Fibroblast of skin of left biceps (primary cell): ENCODE results near the gene PRKAB1.
"Not testable (repeated sequence)": the region's sequence is repeated elsewhere in the genome, so short reads cannot be mapped to it uniquely, and the experiment has no call there.

ENCODE experiments used
- DNase-seq, 2 experiments: peaks; one replicate each; pipeline ENCODE4 v3.0.0-alpha.2; 2013; ENCODE audit warnings: low read depth in 2 of 2

Gene PRKAB1

DNA sequence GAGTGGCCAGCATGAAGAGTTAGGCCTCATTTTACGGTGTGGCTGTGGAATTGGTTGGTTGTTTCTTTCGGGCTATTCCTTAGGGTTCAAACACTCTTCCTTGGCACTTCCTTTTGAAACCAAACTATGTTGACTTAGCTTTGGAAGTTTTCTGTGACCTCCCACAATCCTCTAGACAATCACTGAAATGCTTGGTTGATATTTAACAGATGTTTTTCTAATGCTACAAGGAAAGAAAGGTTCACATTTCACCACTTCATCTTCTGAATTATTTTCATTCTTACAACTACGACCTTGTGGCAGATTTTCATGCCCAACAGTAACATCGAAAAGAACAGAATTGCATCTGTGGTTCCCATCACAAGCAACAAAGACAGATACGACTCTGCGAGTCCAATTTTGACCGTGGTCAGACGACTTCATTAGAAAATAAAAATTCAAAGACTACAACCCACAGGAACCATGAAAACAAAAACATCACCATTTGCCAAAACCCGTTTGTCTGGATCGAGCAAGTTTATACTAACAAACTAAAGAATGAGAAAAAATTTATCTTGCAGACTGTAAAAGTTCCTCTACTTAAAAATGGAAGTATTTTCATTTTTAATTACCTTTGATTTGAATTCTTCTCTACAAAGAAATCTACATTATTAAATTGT is 16.9 kb downstream of the PRKAB1 start:
- DNase-seq: peak in 1 of 2 experiments; percentile 4

DNA sequence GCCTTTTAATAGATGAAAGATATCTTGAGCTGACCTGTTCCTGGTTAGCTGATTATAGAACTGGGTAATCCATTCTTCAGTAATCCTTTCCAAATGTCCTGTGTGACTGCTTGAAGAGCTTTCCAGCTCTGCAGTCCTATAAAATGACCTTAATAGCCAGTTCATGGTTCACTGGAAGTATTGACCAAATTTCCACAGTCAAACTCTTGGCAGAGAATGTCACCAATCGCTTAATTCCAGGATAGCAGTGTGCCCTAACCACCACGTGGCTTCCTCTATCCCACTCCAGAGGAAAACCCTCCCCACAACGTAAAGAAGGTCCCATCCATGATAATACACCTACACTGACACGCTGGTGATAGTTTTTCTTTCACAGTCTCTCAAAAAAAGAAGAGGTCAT is 17.4 kb downstream of the PRKAB1 start:
- no peak for DNase-seq

GRCh38 chr12:119686355-119686754 is 18.4 kb downstream of the PRKAB1 start:
- DNase-seq: no peak

- no peak for DNase-seq
Measured at GRCh38 chr12:119686776-119687175, 18.8 kb downstream of the PRKAB1 start.

GRCh38 chr12:119687406-119687805 is 19.5 kb downstream of the PRKAB1 start:
- DNase-seq: no peak

DNA sequence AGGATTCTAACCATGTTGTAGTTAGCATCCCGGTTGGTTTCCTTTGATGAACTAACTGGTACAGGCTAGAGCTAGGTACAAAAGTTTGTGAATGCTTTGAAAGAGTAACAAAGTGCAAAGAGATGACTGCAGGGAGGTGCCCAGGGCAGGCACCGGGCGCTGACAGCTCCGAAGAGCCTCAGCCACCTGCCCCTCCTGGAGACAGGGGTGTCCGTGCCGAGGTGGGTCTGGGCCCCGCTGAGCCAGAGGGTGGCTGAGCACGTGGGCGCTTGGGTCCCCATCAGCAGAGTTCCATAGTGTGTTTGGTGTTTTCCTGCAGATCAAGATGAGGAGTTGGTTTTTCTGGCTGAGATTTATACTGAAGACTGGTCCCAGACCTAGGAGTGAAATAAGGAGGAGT is 19.9 kb downstream of the PRKAB1 start:
- DNase-seq: no peak

GRCh38 chr12:119689935-119690500 is 22.1 kb downstream of the PRKAB1 start:
- DNase-seq: no peak

- DNase-seq: no peak
Measured at GRCh38 chr12:119691202-119691810, 23.4 kb downstream of the PRKAB1 start.

- no peak for DNase-seq
Measured at GRCh38 chr12:119692410-119692809, 24.5 kb downstream of the PRKAB1 start.

- DNase-seq: peak; percentile 41 to 43
Measured at GRCh38 chr12:119692997-119693396, 25.1 kb downstream of the PRKAB1 start.

DNA sequence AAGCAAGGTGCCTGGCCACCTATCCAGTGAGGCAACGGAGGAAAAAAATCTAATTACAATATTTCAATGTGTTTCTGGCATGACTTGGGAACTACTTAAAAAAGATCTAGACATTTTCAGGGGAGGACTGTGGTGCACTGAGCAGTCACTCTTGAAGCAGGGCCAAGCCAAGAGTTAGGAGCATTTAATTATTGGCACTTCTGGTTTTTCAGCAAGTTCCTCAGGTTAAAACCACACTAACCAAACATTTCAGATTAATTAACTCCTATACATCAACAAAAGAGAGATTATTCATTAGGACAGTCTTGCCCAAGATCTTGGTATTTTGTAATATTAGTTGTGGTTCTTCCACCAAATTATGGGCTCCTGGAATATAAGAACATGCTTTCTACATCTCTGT is 25.6 kb downstream of the PRKAB1 start:
- DNase-seq: no peak

GRCh38 chr12:119694111-119694510 is 26.2 kb downstream of the PRKAB1 start:
- no peak for DNase-seq

DNA sequence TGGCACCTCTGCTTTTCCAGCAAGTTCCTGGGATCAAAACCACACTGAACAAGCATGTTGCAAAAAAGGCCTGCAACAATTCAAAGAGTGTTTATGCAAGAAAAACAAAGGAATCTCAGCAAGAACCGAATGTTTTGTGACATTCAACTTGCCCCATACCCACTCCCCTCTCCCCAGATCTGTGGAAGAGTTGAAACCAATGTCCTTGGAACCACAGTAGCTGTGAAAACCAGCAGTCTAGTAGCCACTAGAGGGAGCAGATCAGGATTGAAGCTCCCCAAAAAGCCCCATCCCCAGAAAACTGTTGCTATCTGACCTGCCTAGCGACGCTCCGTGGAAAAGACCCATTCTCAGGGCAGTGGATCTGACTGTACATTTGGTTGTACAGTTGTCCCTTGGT is 27.1 kb downstream of the PRKAB1 start:
- DNase-seq: no peak

GRCh38 chr12:119696943-119697342 is 29.0 kb downstream of the PRKAB1 start:
- no peak for DNase-seq

DNA sequence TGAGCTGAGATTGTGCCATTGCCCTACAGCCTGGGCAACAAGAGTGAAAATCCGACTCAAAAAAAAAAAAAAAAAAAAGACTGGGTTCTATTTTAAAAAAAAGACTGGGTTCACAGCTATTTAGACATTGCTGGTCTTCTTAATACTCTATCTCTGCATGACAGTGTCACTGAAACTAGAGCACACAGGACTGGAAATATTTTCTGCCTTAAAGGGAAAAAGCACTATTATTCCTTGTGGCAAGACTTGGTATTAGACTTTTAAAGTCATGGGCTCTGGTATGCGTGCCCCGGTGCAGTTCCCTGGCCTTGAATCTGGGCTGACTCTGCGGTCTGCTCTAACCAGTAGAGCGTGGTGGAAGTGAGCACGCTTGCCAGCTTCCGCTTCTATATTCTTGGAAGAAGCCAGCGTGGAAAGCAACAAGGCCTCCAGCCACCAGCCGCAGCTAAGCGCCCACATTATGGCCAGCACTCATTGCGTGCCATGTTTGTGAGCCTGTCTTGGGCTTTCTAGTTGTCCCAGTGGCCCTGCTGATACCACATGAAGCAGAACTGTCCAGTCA is 31.3 kb downstream of the PRKAB1 start:
- no peak for DNase-seq

DNA sequence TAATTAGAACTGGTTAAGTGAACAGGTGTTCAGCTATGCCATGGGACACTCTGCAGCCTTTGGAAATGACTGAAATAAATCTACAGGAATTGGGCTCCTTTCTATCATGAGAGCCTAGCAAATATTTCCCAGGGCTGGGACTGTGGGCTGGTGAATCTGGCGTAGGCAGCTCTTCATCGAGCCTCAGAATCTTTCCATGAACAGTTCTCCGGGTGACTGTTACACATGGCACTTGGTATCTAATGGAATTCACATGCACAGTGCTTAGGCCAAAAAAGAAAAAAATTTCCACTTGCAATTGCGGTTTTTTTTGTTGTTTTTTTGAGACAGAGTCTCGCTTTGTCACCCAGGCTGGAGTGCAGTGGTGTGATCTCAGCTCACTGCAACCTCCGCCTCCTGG is 32.1 kb downstream of the PRKAB1 start:
- DNase-seq: no peak

DNA sequence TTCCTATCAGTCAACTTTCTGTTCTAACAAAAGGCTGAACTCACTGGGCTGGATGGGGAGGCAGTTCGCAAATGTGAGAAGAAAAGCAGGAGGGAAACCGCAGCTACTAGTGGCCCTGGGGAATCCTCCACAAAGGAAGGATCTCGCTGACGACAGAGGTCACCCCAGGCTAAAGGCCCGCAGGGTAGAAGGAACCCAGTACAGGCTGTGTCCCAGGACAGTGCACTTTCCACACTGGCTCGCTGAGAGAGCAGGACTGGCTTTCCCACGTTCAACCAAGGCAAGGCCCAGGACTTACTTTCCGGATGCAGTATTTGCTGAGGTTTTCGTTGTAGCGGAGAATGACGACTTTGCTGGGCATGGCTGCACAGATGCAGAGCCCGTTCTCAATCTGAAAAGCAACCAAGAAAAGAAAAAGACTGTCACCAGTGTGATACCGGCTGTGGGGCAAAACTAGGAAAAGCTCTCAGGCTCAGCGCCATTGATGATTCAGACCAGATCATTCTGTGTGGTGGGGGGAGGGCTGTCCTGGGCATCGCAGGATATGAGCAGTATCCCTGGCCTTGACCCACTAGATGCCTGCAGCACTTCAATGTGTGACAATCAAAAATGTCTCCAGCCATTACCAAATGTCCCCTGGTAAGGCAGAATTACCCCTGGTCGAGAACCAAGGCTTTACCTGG is 36.3 kb downstream of the PRKAB1 start:
- DNase-seq: no peak

DNA sequence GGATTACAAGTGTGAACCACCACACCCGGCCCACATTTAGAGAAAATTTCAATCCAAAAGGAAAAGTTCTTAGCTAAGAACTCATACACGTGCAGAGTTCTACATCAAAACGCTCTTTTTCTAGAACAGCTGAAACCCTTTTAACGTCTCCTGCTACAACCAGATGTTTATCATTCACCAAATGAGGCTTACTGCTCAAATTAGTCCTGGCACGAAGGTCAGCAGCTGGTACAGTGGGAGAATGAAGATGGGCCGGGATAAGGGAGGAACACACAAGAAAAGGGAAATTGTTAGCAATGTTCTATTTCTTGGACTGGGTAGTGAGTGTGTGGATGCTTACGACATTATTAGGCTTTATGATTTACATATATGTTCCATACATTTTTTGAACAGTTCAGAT is 37.2 kb downstream of the PRKAB1 start:
- DNase-seq: no peak

- not testable (repeated sequence) for DNase-seq
Measured at GRCh38 chr12:119706427-119706826, 38.5 kb downstream of the PRKAB1 start.

DNA sequence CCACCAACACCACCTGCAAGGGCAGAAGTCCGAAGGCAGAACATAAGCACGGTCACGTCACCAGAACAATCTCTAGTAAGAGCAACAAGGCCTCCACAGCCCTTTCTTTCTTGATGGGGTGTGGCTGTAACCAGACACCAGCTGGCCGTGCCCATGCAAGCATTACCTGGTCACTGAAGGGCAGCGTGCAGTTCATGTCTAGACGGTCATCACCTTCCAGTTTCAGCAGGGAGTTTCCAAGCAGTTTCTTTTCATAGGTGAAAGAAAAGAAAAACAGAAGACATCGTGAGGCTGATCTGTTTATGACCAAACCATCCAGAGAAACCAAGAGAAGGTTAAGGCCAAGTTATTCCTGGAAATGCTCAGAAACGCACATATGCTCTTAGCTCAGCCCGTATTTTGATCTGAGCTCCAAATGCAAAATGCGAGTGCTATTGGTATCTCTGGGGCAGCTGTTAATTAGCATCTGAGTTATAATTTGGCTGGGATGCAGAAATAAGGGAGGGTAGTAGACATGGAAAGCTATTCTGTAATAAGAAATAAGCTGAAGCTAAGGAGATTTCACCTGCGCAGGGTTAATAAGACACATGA is 42.5 kb downstream of the PRKAB1 start:
- no peak for DNase-seq

DNA sequence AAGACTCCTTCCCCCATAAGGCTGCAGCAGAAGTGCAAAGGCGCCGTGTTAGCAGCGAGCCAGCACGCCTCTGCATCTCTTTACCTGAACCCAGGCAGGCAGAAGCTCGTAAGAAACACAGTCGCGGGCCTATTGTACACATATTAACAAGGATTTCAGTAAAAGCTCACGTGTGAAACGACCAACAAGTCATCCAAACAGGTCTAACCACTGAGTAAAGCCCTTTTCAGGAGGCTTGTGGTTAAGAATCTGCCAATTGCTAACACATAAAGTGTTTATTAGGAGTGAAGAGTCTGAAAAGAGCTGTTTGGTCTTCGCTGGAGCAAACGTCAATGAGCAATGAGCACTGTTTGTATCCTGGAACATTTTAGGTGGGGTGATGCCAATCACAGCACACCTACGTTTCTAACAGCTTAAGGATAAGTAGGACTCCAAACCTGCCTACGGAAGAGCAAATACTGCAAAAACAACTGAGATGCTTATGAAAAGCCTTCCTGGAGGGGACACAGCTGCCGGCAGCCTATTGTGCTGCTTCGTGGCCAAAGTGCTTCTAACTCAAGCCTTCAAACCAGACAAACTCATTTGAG is 43.1 kb downstream of the PRKAB1 start:
- no peak for DNase-seq

DNA sequence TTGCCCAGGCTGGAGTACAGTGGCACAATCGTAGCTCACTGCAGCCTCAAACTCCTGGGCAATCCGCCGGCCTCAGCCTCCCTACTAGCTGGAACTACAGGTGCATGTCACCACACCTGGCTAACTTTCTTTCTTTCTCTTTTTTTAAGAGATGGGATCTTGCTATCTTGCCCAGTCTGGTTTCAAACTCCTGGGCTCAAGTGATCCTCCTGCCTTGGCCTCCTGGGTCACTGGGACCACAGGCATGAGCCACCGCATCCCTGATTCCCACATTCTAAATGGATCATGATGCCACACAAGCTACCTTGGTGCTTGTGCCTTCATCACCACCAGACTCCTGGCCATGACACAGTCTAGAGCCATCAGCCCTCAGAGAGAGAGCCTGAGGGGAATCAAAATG is 43.8 kb downstream of the PRKAB1 start:
- no peak for DNase-seq
